ENCODE measurements around the gene BCKDK. TPM values are rescaled to one million over a fixed set of nuclear protein-coding genes. Genes with fewer than 3 reads are reported as not detected.

Gene BCKDK
- total RNA-seq, 1 experiment from 2014 or later, result 47.7 TPM

DNA sequence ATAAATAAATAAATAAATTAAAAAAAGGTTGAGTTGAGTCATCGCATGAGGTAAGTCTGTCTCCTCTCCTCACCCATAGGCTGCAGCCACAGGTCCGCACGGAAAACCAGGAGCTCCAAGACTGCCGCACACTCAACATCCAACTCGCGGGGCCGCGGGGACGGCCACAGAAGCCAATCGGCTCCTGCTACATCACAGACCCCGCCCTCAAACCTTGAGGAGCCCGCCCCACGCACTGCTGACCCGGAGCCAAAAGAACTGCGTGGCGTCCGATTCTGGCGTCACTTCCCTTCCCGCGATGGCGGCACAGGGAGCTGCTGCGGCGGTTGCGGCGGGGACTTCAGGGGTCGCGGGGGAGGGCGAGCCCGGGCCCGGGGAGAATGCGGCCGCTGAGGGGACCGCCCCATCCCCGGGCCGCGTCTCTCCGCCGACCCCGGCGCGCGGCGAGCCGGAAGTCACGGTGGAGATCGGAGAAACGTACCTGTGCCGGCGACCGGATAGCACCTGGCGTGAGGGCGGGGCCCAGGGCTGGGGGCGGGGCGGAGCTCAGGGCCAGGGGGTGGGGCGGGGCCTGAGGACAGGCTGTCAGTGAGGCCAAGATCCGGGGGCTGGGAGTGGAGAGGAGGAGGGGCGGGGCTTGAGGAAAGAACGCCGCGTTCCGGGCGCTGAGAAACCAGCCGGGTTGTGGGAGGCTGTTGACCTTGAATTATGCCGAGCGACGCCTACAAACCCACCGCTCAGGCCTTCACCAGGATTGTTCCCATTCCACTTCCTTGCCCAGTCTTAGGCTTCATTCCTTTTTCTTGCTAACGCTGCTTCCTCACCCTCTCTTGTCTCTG is 9.4 kb downstream of the BCKDK start, which contains the start of gene KAT8:
KAT8 (plus strand) TSS at position 281 of the 839 bp plus-strand sequence; CDS start at position 299, 18 bp downstream.
- CTCF ChIA-PET, result interaction anchor here (1.4 kb wide), 1 partner anchor 25 kb away, joined by 26 read pairs; no protein-coding TSS in a partner anchor
- H2AFZ ChIP-seq (ENCODE audit: low read length), result 0 out of 2 replicates have a peak within 1 kb of the TSS, but pooled peaks have one; percentile 57

DNA sequence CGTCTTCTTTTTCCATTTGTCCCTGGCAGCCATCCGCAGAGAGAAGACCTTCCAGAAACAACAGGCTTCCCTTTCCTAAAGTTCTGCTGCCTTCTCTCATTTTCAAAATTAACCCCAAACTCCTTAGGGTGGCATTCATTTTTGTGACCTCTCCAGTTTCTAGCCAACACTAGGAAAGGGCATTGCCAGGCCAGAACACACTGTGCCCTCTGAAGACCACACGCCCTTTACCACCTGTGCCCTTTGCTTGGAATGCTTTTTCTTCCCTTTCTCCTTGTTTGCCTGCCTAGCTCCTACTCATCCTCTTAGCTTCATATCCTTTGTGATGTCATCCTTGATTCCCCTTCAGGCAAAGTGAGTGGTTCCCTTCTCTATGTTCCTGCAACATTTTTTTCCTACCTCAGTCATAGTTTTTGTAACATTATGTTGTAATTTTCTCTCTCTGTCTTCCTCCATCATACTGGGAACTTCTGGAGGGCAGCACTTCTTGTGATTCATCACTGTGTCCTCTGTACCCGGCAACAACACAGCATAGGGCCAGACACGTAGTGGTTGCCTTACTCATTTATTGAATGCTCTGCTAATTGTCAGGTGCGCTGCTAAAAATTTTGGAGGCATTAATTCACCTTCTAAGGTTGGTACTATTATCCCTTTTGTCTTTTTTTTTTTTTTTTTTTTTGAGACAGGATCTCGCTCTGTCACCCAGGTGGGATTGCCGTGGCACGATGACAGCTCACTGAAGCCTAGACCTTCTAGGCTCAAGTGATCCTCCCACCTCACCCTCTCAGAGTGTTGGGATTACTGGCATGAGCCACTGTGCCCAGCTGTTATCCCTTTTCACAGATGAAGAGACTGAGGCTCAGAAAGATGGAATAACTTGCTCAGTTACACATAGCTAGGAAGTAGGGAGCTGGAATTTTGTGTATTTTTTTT is 10.3 kb downstream of the BCKDK start:
- ChIA-PET POLR2A (ENCODE audit: unreplicated experiment) (interaction anchor here (0.6 to 1.4 kb wide), 5 partner anchors 10 to 23 kb away, joined by 3 to 11 read pairs (median 3); partner anchors contain the start of gene PRSS8), CTCF (interaction anchor here (1.4 kb wide), 1 partner anchor 24 kb away, joined by 26 read pairs; no protein-coding TSS in a partner anchor)
- intact Hi-C loops (cut with micrococcal nuclease), result no loop called here
- H3K79me2 ChIP-seq (ENCODE audit: low read length), result peaks cover 22% of the 10 kb centered on the region
- no peak for ATAC-seq
- H3F3A ChIP-seq (ENCODE audit: low read length, unreplicated experiment), result no peaks in the 10 kb centered on the region
- H3K9me3 ChIP-seq (ENCODE audit: low read length), result no peaks in the 10 kb centered on the region
- peaks cover 14% of the 10 kb centered on the region for H3K4me1 ChIP-seq (ENCODE audit: insufficient read depth, low read length)
- BruUV-seq (replicated peaks), result TSS peak; percentile 39
- H3K9ac ChIP-seq (ENCODE audit: low read length), result peak overlapping the region; percentile 81
- no peaks in the 10 kb centered on the region for H3K9me2 ChIP-seq (replicated peaks; ENCODE audit: low read length)
- H3K4me2 ChIP-seq (ENCODE audit: low read length), result peak overlapping the region; percentile 97
- DNase-seq, result peak; percentile 40
- TF ChIP-seq, protein P1, sequence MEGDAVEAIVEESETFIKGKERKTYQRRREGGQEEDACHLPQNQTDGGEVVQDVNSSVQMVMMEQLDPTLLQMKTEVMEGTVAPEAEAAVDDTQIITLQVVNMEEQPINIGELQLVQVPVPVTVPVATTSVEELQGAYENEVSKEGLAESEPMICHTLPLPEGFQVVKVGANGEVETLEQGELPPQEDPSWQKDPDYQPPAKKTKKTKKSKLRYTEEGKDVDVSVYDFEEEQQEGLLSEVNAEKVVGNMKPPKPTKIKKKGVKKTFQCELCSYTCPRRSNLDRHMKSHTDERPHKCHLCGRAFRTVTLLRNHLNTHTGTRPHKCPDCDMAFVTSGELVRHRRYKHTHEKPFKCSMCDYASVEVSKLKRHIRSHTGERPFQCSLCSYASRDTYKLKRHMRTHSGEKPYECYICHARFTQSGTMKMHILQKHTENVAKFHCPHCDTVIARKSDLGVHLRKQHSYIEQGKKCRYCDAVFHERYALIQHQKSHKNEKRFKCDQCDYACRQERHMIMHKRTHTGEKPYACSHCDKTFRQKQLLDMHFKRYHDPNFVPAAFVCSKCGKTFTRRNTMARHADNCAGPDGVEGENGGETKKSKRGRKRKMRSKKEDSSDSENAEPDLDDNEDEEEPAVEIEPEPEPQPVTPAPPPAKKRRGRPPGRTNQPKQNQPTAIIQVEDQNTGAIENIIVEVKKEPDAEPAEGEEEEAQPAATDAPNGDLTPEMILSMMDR (conservative IDR thresholded peaks at IDR 0.05; ENCODE audit: low read depth, low read length), result no peak
- TF ChIP-seq EZH2phosphoT487 (IDR thresholded peaks at IDR 0.05; ENCODE audit: borderline replicate concordance, low read length) (no peak), EZH2 (IDR thresholded peaks at IDR 0.05; ENCODE audit: low read length, unreplicated experiment) (no peak)
- peak overlapping the region; percentile 92 for H3K4me3 ChIP-seq (ENCODE audit: low read length)
- H3K27me3 ChIP-seq (ENCODE audit: low read length), result no peaks in the 10 kb centered on the region
- H4K20me1 ChIP-seq (ENCODE audit: low read length), result no peaks in the 10 kb centered on the region; the same call in 1 of the 2 replicates
- H3K27ac ChIP-seq (ENCODE audit: low read length), result peak overlapping the region; percentile 74
- H2AFZ ChIP-seq (ENCODE audit: low read length), result no peak overlapping the region
- H3K36me3 ChIP-seq (ENCODE audit: low read depth, low read length), result peaks cover 7% of the 10 kb centered on the region

More for the DNA sequence above, 9.4 kb downstream of the BCKDK start, which contains the start of gene KAT8:
- POLR2A ChIA-PET (ENCODE audit: unreplicated experiment), result interaction anchor here (0.5 to 1.4 kb wide), 8 partner anchors 11 to 741 kb away, joined by 3 to 11 read pairs (median 4); partner anchors contain the start of gene PRSS8
- Histone ChIP-seq H3K9ac (ENCODE audit: low read length) (peak within 1 kb of the TSS; percentile 81), H3K79me2 (ENCODE audit: low read length) (peaks cover 22% of the 10 kb centered on the region), H3K9me2 (replicated peaks; ENCODE audit: low read length) (no peaks in the 10 kb centered on the region), H3K4me1 (ENCODE audit: insufficient read depth, low read length) (peaks cover 15% of the 10 kb centered on the region), H3K4me2 (ENCODE audit: low read length) (peak within 1 kb of the TSS; percentile 97), H3K27me3 (ENCODE audit: low read length) (no peaks in the 10 kb centered on the region), H3K9me3 (ENCODE audit: low read length) (no peaks in the 10 kb centered on the region), H3K4me3 (ENCODE audit: low read length) (peak within 1 kb of the TSS; percentile 92), H3F3A (ENCODE audit: low read length, unreplicated experiment) (no peaks in the 10 kb centered on the region), H4K20me1 (ENCODE audit: low read length) (no peaks in the 10 kb centered on the region; the same call in 1 of the 2 replicates), H3K27ac (ENCODE audit: low read length) (peak within 1 kb of the TSS; percentile 74), H3K36me3 (ENCODE audit: low read depth, low read length) (peaks cover 7% of the 10 kb centered on the region)
- ATAC-seq, result peak; percentile 95
- intact Hi-C loops (cut with micrococcal nuclease), result loop anchor here (2.0 kb wide), 1 partner anchor 25 kb away; no protein-coding TSS in a partner anchor
- TF ChIP-seq, protein P1 (conservative IDR thresholded peaks at IDR 0.05; ENCODE audit: low read depth, low read length), result no peak
- no peak for TF ChIP-seq EZH2phosphoT487 (IDR thresholded peaks at IDR 0.05; ENCODE audit: borderline replicate concordance, low read length)
- TF ChIP-seq EZH2 (IDR thresholded peaks at IDR 0.05; ENCODE audit: low read length, unreplicated experiment), result no peak
- BruUV-seq (replicated peaks), result TSS peak; percentile 61
- peak; percentile 96 for DNase-seq
